PFSK-1 (cell line): ENCODE results near the gene SEPTIN1.

Experiments
- FOXP2 ChIP-seq: optimal IDR thresholded peaks from 2 replicates; pipeline ENCODE3; 2011; ENCODE audit warnings: borderline replicate concordance, control low read depth, inconsistent platforms; ENCODE audit not compliant: insufficient read depth; ENCODE audit errors: extremely low read length, extremely low read depth
- POLR2AphosphoS5 ChIP-seq: IDR thresholded peaks from 2 replicates; pipeline ENCODE4 v1.6.1; 2012; ENCODE audit warnings: low read depth, mild to moderate bottlenecking, control low read depth, low read length, moderate library complexity
- SIN3A ChIP-seq: IDR thresholded peaks from 2 replicates; pipeline ENCODE4 v1.6.1; 2012; ENCODE audit warnings: mild to moderate bottlenecking, low read length, moderate library complexity, borderline replicate concordance; ENCODE audit not compliant: insufficient read depth
- TAF1 ChIP-seq: IDR thresholded peaks from 2 replicates; pipeline ENCODE4 v1.6.1; 2012; ENCODE audit warnings: low read length, control low read depth, borderline replicate concordance; ENCODE audit not compliant: insufficient read depth
- TF ChIP-seq, protein P1 (sequence below), 2 experiments: IDR thresholded peaks; 2 replicates each; pipeline versions ENCODE4 v1.6.1 to v1.8.0; 2011 to 2012; ENCODE audit warnings: low read depth in 2 of 2, low read length in 2 of 2, control low read depth in 1 of 2, inconsistent platforms in 1 of 2, mild to moderate bottlenecking in 1 of 2, moderate library complexity in 1 of 2; ENCODE audit not compliant: insufficient read depth in 1 of 2

SEPTIN1 gene

DNA sequence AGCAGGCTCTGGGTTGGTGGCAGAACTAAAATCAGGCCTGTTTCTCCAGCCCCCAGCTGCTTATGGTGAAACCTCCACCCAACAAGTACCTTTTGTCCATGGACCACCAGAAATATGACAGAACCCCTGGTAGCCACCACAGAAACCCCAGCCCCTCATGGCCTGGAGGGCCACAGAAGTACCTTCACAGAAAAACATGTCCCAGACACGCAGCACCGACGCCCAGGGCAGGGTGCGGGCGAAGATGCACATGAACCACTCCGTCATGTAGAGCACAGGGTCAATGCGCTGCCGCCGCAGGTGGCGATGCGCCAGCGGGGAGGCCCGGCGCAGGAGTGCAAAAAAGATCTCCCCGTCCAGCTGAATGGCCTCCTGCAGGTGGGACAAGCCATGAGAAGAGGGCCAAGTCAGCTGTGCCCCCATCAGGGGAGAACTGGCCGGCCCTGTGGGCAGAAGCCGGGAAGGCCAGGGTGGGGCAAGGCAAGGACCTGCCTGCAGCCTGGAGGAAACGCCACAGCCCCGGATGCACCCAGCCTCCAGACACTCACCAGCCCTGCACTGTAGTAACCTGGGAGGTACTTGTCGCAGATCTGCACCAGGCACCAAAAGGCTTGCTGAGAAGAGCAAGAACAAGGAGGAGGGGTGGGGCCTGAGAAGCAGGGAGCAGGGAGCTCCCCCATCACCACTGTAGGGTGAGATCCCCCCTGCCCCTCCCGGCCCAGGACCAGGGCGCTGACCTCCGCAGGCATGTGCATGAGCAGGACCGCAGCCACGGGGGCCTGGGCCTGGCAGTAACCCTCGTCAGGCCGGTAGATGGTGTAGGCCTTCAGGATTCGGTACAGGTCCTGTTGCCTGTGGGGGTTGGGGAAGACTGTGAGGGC is 23.1 kb downstream of the SEPTIN1 start:
- no peak for TF ChIP-seq FOXP2
- TF ChIP-seq, protein P1, sequence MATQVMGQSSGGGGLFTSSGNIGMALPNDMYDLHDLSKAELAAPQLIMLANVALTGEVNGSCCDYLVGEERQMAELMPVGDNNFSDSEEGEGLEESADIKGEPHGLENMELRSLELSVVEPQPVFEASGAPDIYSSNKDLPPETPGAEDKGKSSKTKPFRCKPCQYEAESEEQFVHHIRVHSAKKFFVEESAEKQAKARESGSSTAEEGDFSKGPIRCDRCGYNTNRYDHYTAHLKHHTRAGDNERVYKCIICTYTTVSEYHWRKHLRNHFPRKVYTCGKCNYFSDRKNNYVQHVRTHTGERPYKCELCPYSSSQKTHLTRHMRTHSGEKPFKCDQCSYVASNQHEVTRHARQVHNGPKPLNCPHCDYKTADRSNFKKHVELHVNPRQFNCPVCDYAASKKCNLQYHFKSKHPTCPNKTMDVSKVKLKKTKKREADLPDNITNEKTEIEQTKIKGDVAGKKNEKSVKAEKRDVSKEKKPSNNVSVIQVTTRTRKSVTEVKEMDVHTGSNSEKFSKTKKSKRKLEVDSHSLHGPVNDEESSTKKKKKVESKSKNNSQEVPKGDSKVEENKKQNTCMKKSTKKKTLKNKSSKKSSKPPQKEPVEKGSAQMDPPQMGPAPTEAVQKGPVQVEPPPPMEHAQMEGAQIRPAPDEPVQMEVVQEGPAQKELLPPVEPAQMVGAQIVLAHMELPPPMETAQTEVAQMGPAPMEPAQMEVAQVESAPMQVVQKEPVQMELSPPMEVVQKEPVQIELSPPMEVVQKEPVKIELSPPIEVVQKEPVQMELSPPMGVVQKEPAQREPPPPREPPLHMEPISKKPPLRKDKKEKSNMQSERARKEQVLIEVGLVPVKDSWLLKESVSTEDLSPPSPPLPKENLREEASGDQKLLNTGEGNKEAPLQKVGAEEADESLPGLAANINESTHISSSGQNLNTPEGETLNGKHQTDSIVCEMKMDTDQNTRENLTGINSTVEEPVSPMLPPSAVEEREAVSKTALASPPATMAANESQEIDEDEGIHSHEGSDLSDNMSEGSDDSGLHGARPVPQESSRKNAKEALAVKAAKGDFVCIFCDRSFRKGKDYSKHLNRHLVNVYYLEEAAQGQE (IDR thresholded peaks at IDR 0.05; ENCODE audit: insufficient read depth in 1 of 2, low read depth in 2 of 2, low read length in 2 of 2), result no peak
- no peak for TF ChIP-seq TAF1
- TF ChIP-seq SIN3A, result no peak
- TF ChIP-seq POLR2AphosphoS5, result no peak

DNA sequence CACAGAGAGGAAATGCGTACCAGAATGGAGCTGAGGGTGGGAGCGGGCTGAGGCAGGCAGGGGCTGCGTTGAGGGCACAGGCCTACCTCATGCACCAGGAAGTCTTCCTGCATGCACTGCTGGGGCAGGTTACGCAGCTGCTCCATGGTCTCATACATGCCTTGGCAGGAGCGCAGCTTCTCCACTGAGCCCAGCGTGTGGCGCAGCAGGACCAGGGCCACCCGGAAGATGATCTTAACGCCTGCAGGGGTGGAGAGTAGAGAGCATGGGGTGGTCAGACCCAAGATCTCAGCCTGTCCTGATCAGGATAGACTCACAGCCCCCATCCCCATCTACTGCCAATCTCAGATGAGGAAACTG is 23.8 kb downstream of the SEPTIN1 start:
- TF ChIP-seq FOXP2 (no peak), SIN3A (no peak), TAF1 (no peak), POLR2AphosphoS5 (no peak)
- TF ChIP-seq, protein P1 (IDR thresholded peaks at IDR 0.05; ENCODE audit: insufficient read depth in 1 of 2, low read depth in 2 of 2, low read length in 2 of 2), result no peak

DNA sequence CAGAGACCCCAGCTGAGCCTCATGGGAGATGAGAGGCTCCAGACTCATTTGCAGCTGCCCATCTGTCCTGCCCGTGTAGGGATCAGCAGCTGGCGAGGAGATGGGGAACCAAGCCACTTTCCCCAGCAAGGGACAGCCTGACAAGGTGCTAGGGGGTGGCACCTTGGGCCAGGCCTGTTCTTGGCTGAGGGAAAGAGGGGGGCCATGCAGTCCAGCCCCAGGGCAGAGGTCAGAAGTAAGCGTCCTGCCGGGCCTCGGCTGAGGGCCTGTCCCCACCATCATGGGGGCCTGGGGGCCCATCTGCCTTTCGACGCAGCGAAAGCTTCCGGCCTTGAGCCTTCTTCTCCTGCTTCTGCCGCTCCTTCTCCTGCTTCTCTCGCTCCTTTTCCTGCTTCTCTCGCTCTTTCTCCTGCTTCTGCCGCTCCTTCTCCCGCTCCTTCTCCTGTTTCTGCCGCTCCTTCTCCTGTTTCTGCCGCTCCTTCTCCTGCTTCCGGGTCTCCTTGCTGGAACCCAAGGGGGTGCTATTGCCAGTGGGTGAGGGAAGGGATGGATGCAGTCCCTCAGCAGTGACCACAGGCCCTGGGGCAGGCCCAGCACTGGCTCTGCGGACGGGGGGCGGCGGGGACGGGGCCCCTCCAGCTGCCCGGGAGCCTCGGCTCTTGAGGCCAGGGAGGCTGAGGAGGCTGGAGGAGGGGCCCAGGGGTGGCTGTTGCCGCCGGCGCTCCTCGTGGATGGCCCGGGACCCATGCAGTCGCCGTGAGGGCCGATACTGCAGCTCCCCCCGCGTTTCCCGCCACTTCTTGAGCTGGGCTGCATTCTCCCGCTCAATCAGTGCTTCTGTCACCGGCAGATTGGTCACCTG is 24.4 kb downstream of the SEPTIN1 start:
- TF ChIP-seq SIN3A (no peak), TAF1 (no peak), FOXP2 (no peak), POLR2AphosphoS5 (no peak)
- TF ChIP-seq, protein P1 (IDR thresholded peaks at IDR 0.05; ENCODE audit: insufficient read depth in 1 of 2, low read depth in 2 of 2, low read length in 2 of 2), result no peak

DNA sequence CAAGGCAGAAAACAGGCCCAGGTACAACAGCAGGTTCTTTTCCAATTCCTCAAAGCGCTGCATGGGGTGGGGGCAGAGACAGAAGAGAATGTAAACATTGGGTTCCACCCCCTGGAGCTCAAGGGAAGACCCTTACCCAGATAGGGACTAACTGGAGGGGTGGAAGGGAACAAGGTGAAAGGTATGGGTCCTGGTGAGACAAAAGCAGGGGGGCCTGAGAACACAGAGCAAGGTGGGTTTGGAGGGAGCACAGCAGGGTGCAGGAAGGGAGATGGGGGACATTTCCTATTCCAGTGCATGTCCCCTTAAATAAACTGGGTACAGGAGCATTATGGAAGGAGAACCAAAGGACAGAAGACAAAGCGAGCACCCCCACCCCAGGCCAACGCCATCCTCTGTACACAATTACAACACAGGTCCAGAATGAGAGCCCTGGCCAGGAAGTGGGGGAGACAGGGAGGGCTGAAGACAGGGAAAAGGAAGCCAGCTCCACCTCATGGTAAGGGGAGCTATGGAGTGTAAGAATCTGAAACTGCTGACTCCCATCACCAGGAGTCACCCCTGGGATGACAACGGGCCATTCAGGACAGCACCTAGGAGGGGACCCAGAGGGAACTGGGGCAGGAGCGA is 25.2 kb downstream of the SEPTIN1 start:
- no peak for TF ChIP-seq FOXP2
- no peak for TF ChIP-seq POLR2AphosphoS5
- TF ChIP-seq, protein P1 (IDR thresholded peaks at IDR 0.05; ENCODE audit: insufficient read depth in 1 of 2, low read depth in 2 of 2, low read length in 2 of 2), result no peak
- TF ChIP-seq SIN3A, result no peak
- TF ChIP-seq TAF1, result no peak
